Gastrocnemius medialis (tissue), 4 donors: Measurements from ENCODE around the gene CDH8. TPM values are rescaled to one million over a fixed set of nuclear protein-coding genes. Genes with fewer than 3 reads are reported as not detected.

ENCODE experiments used
- ATAC-seq, 2 donors: fragments of 150-250 bp; one replicate each; pipeline ENCODE4 v1.9.1; 2016
- DNase-seq, 2 donors: peaks; one replicate each; pipeline ENCODE4 v3.0.0-alpha.2; 2019
- H3K27ac ChIP-seq, 4 donors: fragments of 200-600 bp; sonication (generic); 1 replicate in 1 of 4; 2 replicates in 3 of 4; pipeline ENCODE4 v1.5.1; 2016 to 2018; ENCODE audit warnings: mild to moderate bottlenecking in 2 of 4, moderate library complexity in 1 of 4
- H3K27me3 ChIP-seq, 3 donors: fragments of 200-600 bp; sonication (generic) in 2 of 3; 1 replicate in 1 of 3; 2 replicates in 2 of 3; pipeline versions ENCODE4 v1.5.1 to v1.6.0; 2016 to 2019; ENCODE audit warnings: mild to moderate bottlenecking in 1 of 3, moderate library complexity in 1 of 3
- H3K36me3 ChIP-seq, 2 donors: fragments of 200-600 bp; sonication (generic) in 1 of 2; one replicate each; pipeline ENCODE4 v1.5.1; 2017 to 2018
- H3K4me1 ChIP-seq, 2 donors: fragments of 200-600 bp; sonication (generic) in 1 of 2; one replicate each; pipeline ENCODE4 v1.5.1; 2016 to 2017; ENCODE audit warnings: mild to moderate bottlenecking in 2 of 2
- H3K4me3 ChIP-seq, 4 donors: fragments of 200-600 bp; sonication (generic) in 3 of 4; 1 replicate in 1 of 4; 2 replicates in 3 of 4; pipeline ENCODE4 v1.5.1; 2016 to 2019; ENCODE audit warnings: mild to moderate bottlenecking in 2 of 4
- H3K9me3 ChIP-seq, 3 donors: fragments of 200-600 bp; sonication (generic) in 2 of 3; 1 replicate in 1 of 3; 2 replicates in 2 of 3; pipeline ENCODE4 v1.5.1; 2016 to 2019
- POLR2A ChIP-seq, 2 donors: fragments of 450-650 bp; IDR thresholded peaks; one replicate each; pipeline ENCODE4 v1.6.1; 2017; ENCODE audit warnings: antibody characterized with exemption in 2 of 2, mild to moderate bottlenecking in 2 of 2, moderate library complexity in 2 of 2
- in situ Hi-C, 4 donors: fragments of 200-750 bp; cut with MboI; loops; one replicate each; pipeline versions ENCODE4 v1.15.0 to v1.8.0; 2017; ENCODE audit warnings: low sequenced_read_pairs in 4 of 4
- intact Hi-C: fragments of 100-400 bp; cut with DNase I; formaldehyde crosslinking; loops from one replicate; pipeline ENCODE4 v1.15.1; 2023; ENCODE audit warnings: low total_unique reads
- total RNA-seq, 4 donors: library from RNA; depleted of rRNA; stranded (reverse); fragments of >200 nt; gene quantifications; one replicate each; pipeline versions ENCODE4 v1.1.0 to v1.2.3, GENCODE V29; 2016
- TF ChIP-seq, protein P1 (sequence below), 5 experiments: fragments of 450-650 bp in 3 of 5; fragments of 200-600 bp in 2 of 5; sonication (generic) in 2 of 5; IDR thresholded peaks in 4 of 5; conservative IDR thresholded peaks in 1 of 5; 1 replicate in 4 of 5; 2 replicates in 1 of 5; pipeline ENCODE4 v1.5.1; 2016 to 2019; ENCODE audit warnings: antibody characterized with exemption in 5 of 5, mild to moderate bottlenecking in 3 of 5, moderate library complexity in 3 of 5

Gene CDH8
- total RNA-seq, 4 donors from 2014 or later = 0.04 to 0.20 (median 0.17) TPM; not detected in 1

DNA sequence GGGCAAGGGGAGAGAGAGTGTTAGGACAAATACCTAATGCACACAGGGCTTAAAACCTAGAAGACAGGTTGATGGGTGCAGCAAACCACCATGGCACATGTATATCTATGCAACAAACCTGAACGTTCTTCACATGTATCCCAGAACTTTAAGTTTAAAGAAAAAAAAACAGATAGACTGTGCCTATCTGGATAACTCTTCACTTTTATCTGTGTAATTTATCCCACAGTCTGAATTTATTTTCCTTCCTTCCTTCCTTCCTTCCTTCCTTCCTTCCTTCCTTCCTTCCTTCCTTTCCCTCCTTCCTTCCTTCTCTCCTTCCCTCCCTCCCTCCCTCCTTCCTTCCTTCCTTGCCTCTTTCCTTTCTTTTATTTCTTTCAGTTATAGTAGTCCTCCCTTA, 370.7 kb downstream of the CDH8 start:
- no peaks in the 10 kb centered on the region for H3K36me3 ChIP-seq
- ATAC-seq (no peak), DNase-seq (no peak)
- no peaks in the 10 kb centered on the region for H3K9me3 ChIP-seq
- H3K27ac ChIP-seq = no peak overlapping the region
- intact Hi-C loops (no loop called here), in situ Hi-C loops (no loop called here)
- H3K27me3 ChIP-seq = no peaks in the 10 kb centered on the region
- H3K4me1 ChIP-seq = no peaks in the 10 kb centered on the region
- TF ChIP-seq POLR2A (IDR thresholded peaks at IDR 0.05) = no peak
- TF ChIP-seq, protein P1, sequence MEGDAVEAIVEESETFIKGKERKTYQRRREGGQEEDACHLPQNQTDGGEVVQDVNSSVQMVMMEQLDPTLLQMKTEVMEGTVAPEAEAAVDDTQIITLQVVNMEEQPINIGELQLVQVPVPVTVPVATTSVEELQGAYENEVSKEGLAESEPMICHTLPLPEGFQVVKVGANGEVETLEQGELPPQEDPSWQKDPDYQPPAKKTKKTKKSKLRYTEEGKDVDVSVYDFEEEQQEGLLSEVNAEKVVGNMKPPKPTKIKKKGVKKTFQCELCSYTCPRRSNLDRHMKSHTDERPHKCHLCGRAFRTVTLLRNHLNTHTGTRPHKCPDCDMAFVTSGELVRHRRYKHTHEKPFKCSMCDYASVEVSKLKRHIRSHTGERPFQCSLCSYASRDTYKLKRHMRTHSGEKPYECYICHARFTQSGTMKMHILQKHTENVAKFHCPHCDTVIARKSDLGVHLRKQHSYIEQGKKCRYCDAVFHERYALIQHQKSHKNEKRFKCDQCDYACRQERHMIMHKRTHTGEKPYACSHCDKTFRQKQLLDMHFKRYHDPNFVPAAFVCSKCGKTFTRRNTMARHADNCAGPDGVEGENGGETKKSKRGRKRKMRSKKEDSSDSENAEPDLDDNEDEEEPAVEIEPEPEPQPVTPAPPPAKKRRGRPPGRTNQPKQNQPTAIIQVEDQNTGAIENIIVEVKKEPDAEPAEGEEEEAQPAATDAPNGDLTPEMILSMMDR (IDR thresholded peaks at IDR 0.05 in 4 of 5, conservative IDR thresholded peaks at IDR 0.05 in 1 of 5) = no peak
- no peak overlapping the region for H3K4me3 ChIP-seq

GRCh38 chr16:61659936-61660335, 376.3 kb downstream of the CDH8 start:
- ATAC-seq (no peak), DNase-seq (no peak)
- no peak overlapping the region for H3K27ac ChIP-seq
- H3K27me3 ChIP-seq = no peaks in the 10 kb centered on the region
- in situ Hi-C loops (no loop called here), intact Hi-C loops (no loop called here)
- no peak overlapping the region for H3K4me3 ChIP-seq
- no peaks in the 10 kb centered on the region for H3K4me1 ChIP-seq
- no peaks in the 10 kb centered on the region for H3K36me3 ChIP-seq
- TF ChIP-seq, protein P1 (IDR thresholded peaks at IDR 0.05 in 4 of 5, conservative IDR thresholded peaks at IDR 0.05 in 1 of 5) = no peak
- TF ChIP-seq POLR2A (IDR thresholded peaks at IDR 0.05) = no peak
- H3K9me3 ChIP-seq = no peaks in the 10 kb centered on the region

- no peak for DNase-seq
- no peaks in the 10 kb centered on the region for H3K36me3 ChIP-seq
- no peaks in the 10 kb centered on the region for H3K4me1 ChIP-seq
- H3K9me3 ChIP-seq = no peaks in the 10 kb centered on the region
- H3K4me3 ChIP-seq = no peak overlapping the region
- no peaks in the 10 kb centered on the region for H3K27me3 ChIP-seq
- no peak for ATAC-seq
- no peak overlapping the region for H3K27ac ChIP-seq
- in situ Hi-C loops = no loop called here
- intact Hi-C loops = no loop called here
- no peak for TF ChIP-seq POLR2A (IDR thresholded peaks at IDR 0.05)
- TF ChIP-seq, protein P1 (IDR thresholded peaks at IDR 0.05 in 4 of 5, conservative IDR thresholded peaks at IDR 0.05 in 1 of 5) = no peak
Observed at GRCh38 chr16:61654962-61655361, 381.3 kb downstream of the CDH8 start.

- intact Hi-C loops = no loop called here
- Histone ChIP-seq H3K9me3 (no peaks in the 10 kb centered on the region), H3K27me3 (no peaks in the 10 kb centered on the region), H3K36me3 (no peaks in the 10 kb centered on the region), H3K4me3 (no peak overlapping the region), H3K27ac (no peak overlapping the region), H3K4me1 (no peaks in the 10 kb centered on the region)
- ATAC-seq (no peak), DNase-seq (no peak)
- TF ChIP-seq, protein P1 (IDR thresholded peaks at IDR 0.05 in 4 of 5, conservative IDR thresholded peaks at IDR 0.05 in 1 of 5) = no peak
- no peak for TF ChIP-seq POLR2A (IDR thresholded peaks at IDR 0.05)
- in situ Hi-C loops = no loop called here
Observed at GRCh38 chr16:61653544-61653943, 382.7 kb downstream of the CDH8 start.

DNA sequence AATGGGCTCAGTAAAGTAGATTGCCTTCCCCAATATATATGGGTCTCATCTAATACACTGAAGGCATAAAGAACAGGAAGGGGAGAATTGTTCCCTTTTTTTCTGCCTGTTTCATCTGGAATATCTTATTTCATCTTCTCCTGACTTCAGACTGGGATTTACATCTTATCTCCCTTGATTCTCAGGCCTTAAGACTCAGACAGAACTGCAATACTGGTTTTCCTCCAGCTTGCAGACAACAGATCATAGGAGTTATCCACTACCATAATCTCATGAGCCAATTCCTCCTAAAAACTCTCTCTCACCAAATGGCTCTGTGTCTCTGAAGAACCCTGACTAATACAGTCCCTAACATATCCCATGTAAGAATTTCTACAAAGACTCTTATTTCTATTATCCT, 390.7 kb downstream of the CDH8 start:
- in situ Hi-C loops = no loop called here
- no peak for ATAC-seq
- Histone ChIP-seq H3K27me3 (no peaks in the 10 kb centered on the region), H3K9me3 (no peaks in the 10 kb centered on the region), H3K4me3 (no peak overlapping the region), H3K36me3 (no peaks in the 10 kb centered on the region), H3K4me1 (no peaks in the 10 kb centered on the region), H3K27ac (no peak overlapping the region)
- TF ChIP-seq POLR2A (IDR thresholded peaks at IDR 0.05) = no peak
- TF ChIP-seq, protein P1 (IDR thresholded peaks at IDR 0.05 in 4 of 5, conservative IDR thresholded peaks at IDR 0.05 in 1 of 5) = no peak
- no peak for DNase-seq
- intact Hi-C loops = no loop called here
